ENCODE data around the gene TMEM208. TPM values are rescaled to one million over a fixed set of nuclear protein-coding genes. Genes with fewer than 3 reads are reported as not detected.

Gene TMEM208
- total RNA-seq, 1 experiment from 2014 or later, result 53.5 TPM

GRCh38 chr16:67199808-67200198, 27.1 kb upstream of the TMEM208 start:
- TF ChIP-seq, protein P1, sequence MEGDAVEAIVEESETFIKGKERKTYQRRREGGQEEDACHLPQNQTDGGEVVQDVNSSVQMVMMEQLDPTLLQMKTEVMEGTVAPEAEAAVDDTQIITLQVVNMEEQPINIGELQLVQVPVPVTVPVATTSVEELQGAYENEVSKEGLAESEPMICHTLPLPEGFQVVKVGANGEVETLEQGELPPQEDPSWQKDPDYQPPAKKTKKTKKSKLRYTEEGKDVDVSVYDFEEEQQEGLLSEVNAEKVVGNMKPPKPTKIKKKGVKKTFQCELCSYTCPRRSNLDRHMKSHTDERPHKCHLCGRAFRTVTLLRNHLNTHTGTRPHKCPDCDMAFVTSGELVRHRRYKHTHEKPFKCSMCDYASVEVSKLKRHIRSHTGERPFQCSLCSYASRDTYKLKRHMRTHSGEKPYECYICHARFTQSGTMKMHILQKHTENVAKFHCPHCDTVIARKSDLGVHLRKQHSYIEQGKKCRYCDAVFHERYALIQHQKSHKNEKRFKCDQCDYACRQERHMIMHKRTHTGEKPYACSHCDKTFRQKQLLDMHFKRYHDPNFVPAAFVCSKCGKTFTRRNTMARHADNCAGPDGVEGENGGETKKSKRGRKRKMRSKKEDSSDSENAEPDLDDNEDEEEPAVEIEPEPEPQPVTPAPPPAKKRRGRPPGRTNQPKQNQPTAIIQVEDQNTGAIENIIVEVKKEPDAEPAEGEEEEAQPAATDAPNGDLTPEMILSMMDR (IDR thresholded peaks at IDR 0.05; ENCODE audit: unreplicated experiment), result peak; percentile 77
- peak overlapping the region; percentile 88 for H3K4me3 Mint-ChIP-seq (ENCODE audit: low read depth, unreplicated experiment)
- CTCF ChIA-PET, result interaction anchor here (0.9 to 2.9 kb wide), 2 partner anchors 41 to 246 kb away, joined by 3 to 7 read pairs; no protein-coding TSS in a partner anchor
- DNase-seq, result peak; percentile 56
- no peaks in the 10 kb centered on the region for H3K27me3 Mint-ChIP-seq (ENCODE audit: unreplicated experiment)
- peak overlapping the region; percentile 94 for H3K27ac Mint-ChIP-seq (ENCODE audit: unreplicated experiment)
- BruUV-seq (replicated peaks), result no TSS peak
- H3K9me3 Mint-ChIP-seq (ENCODE audit: low read depth, unreplicated experiment), result no peaks in the 10 kb centered on the region
- peaks cover 93% of the 10 kb centered on the region for H3K36me3 Mint-ChIP-seq (ENCODE audit: insufficient read depth, unreplicated experiment)
- H3K4me1 Mint-ChIP-seq (ENCODE audit: low read depth, unreplicated experiment), result peaks cover 25% of the 10 kb centered on the region
- intact Hi-C loops (cut with micrococcal nuclease; ENCODE audit: unreplicated experiment), result no loop called here

DNA sequence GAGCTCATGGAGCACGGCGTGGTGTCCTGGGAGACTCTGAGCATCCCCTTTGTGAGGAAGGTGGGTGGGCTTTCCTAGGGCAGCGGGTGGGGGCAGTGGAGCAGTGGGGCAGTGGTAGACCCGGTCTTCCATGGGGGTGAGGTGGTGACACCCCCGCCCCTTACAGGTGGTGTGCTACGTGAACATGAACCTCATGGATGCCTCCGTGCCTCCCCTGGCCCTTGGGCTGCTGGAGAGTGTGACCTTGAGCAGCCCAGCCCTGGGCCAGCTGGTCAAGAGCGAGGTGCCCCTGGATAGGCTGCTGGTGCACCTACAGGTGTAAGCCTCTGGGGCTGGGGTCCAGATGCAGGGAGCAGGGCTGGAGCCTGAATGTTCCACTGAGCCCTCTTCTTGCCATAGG, 26.4 kb upstream of the TMEM208 start:
- TF ChIP-seq, protein P1 (IDR thresholded peaks at IDR 0.05; ENCODE audit: unreplicated experiment), result no peak
- H3K27ac Mint-ChIP-seq (ENCODE audit: unreplicated experiment), result peak overlapping the region; percentile 94
- peaks cover 86% of the 10 kb centered on the region for H3K36me3 Mint-ChIP-seq (ENCODE audit: insufficient read depth, unreplicated experiment)
- CTCF ChIA-PET, result interaction anchor here (0.9 kb wide), 1 partner anchor 41 kb away, joined by 3 read pairs; no protein-coding TSS in a partner anchor
- H3K9me3 Mint-ChIP-seq (ENCODE audit: low read depth, unreplicated experiment), result no peaks in the 10 kb centered on the region
- intact Hi-C loops (cut with micrococcal nuclease; ENCODE audit: unreplicated experiment), result no loop called here
- peak overlapping the region; percentile 88 for H3K4me3 Mint-ChIP-seq (ENCODE audit: low read depth, unreplicated experiment)
- peaks cover 25% of the 10 kb centered on the region for H3K4me1 Mint-ChIP-seq (ENCODE audit: low read depth, unreplicated experiment)
- DNase-seq, result no peak
- BruUV-seq (replicated peaks), result no TSS peak
- no peaks in the 10 kb centered on the region for H3K27me3 Mint-ChIP-seq (ENCODE audit: unreplicated experiment)

DNA sequence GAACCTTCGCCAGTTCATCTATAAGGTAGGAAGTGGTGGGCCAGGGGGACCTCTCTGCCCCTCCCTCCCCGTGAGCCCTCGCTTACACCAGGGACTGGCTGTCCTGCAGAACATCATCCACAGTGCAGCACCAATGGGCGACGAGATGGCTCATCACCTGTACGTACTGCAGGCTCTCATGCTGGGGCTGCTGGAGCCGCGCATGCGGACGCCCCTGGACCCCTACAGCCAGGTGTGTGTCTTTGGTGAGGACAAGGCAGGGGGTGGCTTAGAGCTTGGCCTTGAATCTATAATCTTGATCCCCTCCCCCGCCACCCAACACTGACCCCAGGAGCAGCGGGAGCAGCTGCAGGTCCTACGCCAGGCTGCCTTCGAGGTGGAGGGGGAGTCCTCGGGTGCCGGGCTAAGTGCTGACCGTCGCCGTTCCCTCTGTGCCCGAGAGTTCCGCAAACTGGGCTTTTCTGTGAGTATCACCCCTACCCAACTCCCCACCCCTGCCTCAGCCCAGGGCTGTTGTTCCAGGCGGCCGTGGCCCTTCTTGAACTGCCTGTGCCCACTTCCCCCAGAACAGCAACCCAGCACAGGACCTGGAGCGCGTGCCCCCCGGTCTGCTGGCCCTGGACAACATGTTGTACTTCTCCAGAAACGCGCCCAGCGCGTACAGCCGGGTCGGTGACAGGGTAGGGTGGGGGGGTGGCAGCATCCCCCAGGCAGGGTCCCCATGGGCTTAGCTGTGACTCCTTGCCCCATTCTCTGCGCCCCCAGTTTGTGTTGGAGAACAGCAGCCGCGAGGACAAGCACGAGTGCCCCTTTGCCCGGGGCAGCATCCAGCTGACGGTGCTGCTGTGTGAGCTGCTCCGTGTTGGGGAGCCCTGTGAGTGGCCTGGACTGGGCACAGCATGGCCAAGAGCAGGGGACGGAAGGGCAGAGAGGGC, 25.3 kb upstream of the TMEM208 start:
- TF ChIP-seq, protein P1 (IDR thresholded peaks at IDR 0.05; ENCODE audit: unreplicated experiment), result no peak
- BruUV-seq (replicated peaks), result TSS peak; percentile 5
- intact Hi-C loops (cut with micrococcal nuclease; ENCODE audit: unreplicated experiment), result no loop called here
- Mint-ChIP-seq H3K4me3 (ENCODE audit: low read depth, unreplicated experiment) (no peak overlapping the region), H3K4me1 (ENCODE audit: low read depth, unreplicated experiment) (peaks cover 15% of the 10 kb centered on the region), H3K27me3 (ENCODE audit: unreplicated experiment) (no peaks in the 10 kb centered on the region), H3K27ac (ENCODE audit: unreplicated experiment) (no peak overlapping the region), H3K36me3 (ENCODE audit: insufficient read depth, unreplicated experiment) (peaks cover 80% of the 10 kb centered on the region), H3K9me3 (ENCODE audit: low read depth, unreplicated experiment) (no peaks in the 10 kb centered on the region)
- DNase-seq, result no peak
- CTCF ChIA-PET, result interaction anchor here (0.7 to 0.8 kb wide), 2 partner anchors 17 to 23 kb away, joined by 3 read pairs; no protein-coding TSS in a partner anchor

DNA sequence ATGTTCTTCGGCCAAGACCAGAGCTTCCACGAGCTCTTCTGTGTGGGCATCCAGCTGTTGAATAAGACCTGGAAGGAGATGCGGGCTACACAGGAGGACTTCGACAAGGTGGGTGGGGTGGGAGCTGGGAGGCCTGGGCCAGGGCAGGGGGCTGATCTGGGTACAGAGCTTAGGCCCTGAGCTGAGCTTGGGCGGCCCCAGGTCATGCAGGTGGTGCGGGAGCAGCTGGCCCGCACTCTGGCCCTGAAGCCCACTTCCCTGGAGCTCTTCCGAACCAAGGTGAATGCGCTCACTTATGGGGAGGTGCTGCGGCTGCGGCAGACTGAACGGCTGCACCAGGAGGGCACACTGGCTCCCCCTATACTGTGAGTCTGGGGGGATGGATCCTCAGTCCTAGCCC, 24.5 kb upstream of the TMEM208 start:
- BruUV-seq (replicated peaks), result no TSS peak
- no peak overlapping the region for H3K4me3 Mint-ChIP-seq (ENCODE audit: low read depth, unreplicated experiment)
- intact Hi-C loops (cut with micrococcal nuclease; ENCODE audit: unreplicated experiment), result no loop called here
- H3K9me3 Mint-ChIP-seq (ENCODE audit: low read depth, unreplicated experiment), result no peaks in the 10 kb centered on the region
- no peaks in the 10 kb centered on the region for H3K27me3 Mint-ChIP-seq (ENCODE audit: unreplicated experiment)
- CTCF ChIA-PET, result interaction anchor here (0.5 to 0.8 kb wide), 2 partner anchors 16 to 231 kb away, joined by 3 to 5 read pairs; no protein-coding TSS in a partner anchor
- TF ChIP-seq, protein P1 (IDR thresholded peaks at IDR 0.05; ENCODE audit: unreplicated experiment), result no peak
- H3K4me1 Mint-ChIP-seq (ENCODE audit: low read depth, unreplicated experiment), result peaks cover 11% of the 10 kb centered on the region
- peaks cover 77% of the 10 kb centered on the region for H3K36me3 Mint-ChIP-seq (ENCODE audit: insufficient read depth, unreplicated experiment)
- no peak for DNase-seq
- no peak overlapping the region for H3K27ac Mint-ChIP-seq (ENCODE audit: unreplicated experiment)
